Ishikawa (cell line): ENCODE measurements around the gene ADA.

Experiments
- CEBPB ChIP-seq: IDR thresholded peaks from 2 replicates; pipeline ENCODE4 v1.6.1; 2012
- EGR1 ChIP-seq: IDR thresholded peaks from 2 replicates; pipeline ENCODE4 v1.6.1; 2012
- EP300 ChIP-seq: IDR thresholded peaks from 2 replicates; pipeline ENCODE4 v1.6.1; 2012; ENCODE audit warnings: borderline replicate concordance
- MAX ChIP-seq: IDR thresholded peaks from 2 replicates; pipeline ENCODE4 v1.6.1; 2012
- REST ChIP-seq: IDR thresholded peaks from 2 replicates; pipeline ENCODE4 v1.6.1; 2012; ENCODE audit warnings: low read depth, mild to moderate bottlenecking
- YY1 ChIP-seq: IDR thresholded peaks from 2 replicates; pipeline ENCODE4 v1.6.1; 2012; ENCODE audit warnings: low read depth
- ZBTB7A ChIP-seq: IDR thresholded peaks from 2 replicates; pipeline ENCODE4 v1.6.1; 2012; ENCODE audit warnings: low read depth

GRCh38 chr20:44656448-44656847, 4.9 kb upstream of the ADA start:
- no peak for TF ChIP-seq EGR1
- TF ChIP-seq ZBTB7A, result no peak
- no peak for TF ChIP-seq YY1
- no peak for TF ChIP-seq REST
- no peak for TF ChIP-seq MAX
- TF ChIP-seq CEBPB, result no peak
- TF ChIP-seq EP300, result no peak
